GM21825 (cell line): ENCODE measurements around the gene GPR160.

Experiments
- ATAC-seq: cut with Tn5 transposase; IDR thresholded peaks from one replicate; pipeline ENCODE4 v1.9.1; 2021; ENCODE audit warnings: mild to moderate bottlenecking, moderate library complexity; ENCODE audit not compliant: unreplicated experiment

Gene GPR160

DNA sequence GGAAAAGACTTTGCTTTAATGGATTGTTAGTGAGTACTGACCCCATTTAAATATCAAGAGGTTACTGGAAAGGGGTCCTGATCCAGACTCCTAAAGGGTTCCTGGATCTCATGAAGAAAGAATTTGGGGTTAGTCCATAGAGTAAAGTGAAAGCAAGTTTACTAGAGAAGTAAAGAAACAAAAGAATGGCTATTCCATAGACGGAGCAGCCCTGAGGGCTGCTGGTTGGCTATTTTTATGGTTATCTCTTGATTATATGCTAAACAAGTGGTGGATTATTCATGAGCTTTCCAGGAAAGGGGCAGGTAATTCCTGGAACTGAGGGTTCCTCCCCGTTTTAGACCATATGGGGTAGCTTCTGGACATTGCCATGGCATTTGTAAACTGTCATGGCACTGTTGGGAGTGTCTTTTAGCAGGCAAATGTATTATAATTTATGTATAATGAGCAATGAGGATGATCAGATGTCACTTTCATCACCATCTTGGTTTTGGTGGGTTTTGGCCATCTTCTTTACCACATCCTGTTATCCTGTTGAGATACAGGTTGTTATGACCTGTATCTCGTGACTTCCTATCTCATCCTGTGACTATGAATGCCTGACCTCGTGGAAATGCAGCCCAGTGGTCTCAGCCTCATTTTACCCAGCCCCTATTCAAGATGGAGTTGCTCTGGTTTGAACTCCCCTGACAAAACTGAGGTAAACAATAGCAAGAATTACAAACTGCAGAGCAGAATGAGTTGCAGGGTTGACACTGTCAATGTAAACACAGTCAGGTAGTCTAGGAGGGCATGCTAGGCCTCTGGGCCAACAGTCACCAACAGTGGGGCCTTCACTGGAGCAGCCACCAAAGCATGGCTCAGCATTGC is 10.3 kb upstream of the GPR160 start:
- ATAC-seq, result no peak

DNA sequence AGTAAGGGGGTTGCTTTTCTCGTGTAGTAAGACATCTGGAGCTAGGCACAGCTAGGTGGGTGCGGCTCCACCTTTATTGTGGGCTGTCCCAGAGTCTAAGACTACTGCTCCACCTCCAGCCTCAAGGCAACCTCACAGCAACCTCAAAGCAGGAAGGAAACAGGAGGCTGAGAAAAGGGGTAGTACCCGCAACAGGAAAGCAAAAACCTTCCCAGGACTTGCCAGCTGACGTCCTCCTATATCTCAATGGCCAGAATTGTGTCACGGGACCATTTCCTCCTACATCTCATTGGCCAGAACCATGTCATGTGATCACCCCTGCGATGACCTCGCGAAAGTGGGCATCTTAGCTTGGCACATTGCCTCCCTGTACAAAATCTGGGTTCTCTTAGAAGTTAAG is 4.3 kb upstream of the GPR160 start:
- ATAC-seq, result no peak

DNA sequence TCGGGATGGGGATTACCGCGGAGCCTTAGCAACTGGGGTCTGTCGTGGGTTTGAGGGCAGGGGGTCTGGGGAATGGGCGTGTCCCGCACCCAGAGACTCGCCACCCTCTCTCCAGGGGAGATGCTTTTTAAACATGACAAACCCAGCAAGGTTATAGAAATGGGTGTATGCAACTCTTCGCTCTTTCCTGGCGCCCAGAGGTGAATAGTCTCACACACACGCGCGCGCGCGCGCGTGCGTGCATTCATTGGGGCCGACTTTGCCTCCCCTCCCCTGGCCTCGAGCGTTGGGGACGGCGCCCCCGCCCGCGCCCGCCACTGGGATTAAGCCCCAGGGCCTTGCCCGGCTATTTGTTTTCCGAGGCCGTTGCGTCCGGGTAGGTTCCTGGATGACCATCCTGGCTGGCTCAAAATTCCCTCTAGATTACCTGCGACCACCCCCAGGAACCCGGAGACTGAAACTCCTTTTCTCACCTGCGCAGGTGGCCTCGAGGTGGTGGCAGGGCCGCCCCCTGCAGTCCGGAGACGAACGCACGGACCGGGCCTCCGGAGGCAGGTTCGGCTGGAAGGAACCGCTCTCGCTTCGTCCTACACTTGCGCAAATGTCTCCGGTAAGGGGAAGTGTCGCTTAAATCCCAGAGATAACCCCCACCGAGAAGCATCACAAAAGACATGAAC is 777 bp downstream of the GPR160 start:
- ATAC-seq, result peak; percentile 14

DNA sequence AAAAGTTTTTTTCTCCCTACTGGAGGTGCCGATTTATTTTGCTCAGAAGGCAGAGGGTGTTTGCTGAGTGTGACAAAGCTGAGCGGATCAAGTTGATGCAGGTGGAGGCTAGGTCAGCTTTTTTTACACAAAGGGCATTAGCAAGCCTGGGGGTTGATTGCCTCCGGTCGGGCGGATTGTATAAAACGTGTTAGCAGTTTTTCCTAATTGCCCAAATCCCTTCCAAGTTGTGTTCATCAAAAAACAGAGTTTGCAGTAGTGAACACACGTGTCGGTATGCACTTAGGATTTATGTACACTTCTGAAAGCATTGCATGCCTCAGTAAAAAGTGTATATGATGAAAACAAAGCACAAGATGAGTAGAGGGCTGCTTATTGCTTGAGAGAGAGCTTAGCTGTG is 2.6 kb downstream of the GPR160 start:
- no peak for ATAC-seq

DNA sequence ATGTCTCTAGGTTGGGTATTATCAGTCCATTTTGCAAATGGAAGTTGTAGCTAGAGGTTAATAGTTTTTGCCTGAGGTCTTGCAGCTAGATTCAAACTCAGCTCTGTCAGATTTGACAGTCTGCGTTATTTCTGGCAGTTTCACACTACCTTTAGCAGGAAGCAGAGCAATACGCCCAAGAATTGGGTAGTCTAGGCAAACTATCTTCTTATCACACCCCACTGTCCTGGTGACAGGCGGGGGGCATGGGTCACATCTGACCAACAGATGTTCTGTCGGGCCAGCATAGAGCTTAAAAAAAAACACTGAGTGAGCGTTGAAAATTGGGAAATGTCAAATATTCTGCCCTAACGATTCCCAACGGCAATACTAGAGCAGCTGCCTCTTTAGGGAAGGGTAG is 5.7 kb downstream of the GPR160 start:
- ATAC-seq, result no peak

DNA sequence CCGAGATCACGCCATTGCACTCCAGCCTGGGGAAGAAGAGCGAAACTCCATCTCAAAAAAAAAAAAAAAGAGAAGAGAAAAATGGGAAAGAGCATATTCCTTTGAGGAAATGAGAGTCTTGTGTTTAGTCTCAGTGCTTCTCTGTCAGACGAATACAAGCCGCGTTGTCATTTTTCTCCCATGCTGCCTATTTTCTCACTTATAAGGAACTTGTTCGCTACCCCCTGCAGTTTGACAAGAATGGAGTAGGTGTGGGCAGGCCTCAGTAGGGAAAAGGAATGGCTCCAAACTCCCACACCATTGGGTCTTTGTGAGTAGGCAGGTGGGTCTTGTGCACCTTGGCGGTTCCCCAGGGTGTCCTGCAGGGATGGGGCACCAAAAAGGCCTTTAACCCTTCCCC is 6.5 kb downstream of the GPR160 start:
- no peak for ATAC-seq

DNA sequence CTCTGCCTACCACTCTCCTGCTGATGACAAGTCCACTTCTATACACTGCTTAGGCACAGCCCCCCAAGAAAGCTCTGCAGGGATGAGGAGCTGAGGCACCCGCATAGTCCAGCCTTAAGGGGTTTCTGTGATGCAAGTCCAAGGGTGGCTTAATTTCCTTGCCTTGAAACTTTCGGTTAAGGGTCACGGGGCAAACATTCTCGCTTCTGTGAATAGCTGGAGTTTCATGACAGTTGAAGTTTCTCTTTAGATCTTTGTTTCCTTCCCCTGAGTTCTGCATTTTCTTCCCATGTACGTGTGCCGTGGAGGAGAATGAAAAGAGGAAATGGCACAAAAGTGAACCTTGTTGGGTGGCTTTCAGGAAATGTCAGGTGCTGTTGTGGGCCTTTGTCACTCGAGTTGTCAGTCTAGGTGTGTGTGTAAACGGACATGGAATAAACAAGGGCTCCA is 7.0 kb downstream of the GPR160 start:
- peak; percentile 89 for ATAC-seq

DNA sequence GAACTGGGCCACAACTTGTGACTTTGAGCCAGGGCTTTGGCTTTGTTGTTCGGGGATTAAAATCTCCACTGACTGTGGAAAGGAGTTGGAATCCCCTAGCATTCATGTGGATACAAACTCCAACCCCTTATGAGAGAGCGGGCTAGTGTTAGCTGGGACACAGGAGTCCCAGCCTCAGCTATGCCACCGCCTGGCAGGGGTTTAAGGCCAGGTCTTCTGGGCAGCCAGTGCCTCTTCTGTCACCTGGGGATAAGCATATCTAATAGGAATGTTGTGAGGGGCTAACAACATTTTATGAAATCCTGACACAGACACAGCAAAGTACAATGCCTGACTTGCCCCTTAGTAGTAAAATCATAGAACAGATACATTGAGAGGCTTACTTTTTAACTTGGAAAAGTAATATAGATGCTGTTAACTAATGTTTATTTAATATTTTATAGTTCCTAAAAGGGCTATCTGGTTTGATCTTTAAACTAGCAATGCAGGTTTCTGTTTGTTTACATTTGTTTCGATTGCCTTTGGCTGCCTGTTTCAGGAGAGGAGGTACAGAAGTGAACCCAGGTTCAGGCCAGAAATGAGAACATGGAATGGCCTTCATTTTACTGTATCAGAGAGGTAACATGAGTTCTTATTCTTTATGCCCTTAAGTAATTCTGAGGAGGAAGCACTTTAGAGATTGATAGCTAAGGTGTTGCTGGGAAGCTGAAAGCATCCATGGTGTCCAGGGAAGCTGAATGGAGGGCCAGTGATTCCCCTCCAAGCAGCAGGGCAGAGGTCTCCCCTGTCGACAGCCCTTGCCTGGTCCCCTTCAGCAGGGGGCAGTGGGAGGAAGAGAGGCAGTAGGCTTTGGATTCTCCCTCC is 8.7 kb downstream of the GPR160 start:
- no peak for ATAC-seq

DNA sequence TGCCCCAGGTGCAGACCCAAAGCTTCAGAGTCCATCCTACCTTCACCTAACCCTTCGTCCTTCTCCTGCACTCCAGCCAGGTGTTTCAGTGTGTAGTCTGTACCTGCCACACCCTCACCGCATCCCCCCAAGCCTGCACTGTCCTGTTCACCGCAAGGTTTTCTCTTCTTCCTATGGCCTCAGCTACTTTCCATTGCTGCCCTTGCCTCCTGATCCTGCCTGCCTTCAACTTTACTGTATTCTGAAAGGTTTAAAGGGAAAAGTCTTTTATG is 9.3 kb downstream of the GPR160 start:
- no peak for ATAC-seq

DNA sequence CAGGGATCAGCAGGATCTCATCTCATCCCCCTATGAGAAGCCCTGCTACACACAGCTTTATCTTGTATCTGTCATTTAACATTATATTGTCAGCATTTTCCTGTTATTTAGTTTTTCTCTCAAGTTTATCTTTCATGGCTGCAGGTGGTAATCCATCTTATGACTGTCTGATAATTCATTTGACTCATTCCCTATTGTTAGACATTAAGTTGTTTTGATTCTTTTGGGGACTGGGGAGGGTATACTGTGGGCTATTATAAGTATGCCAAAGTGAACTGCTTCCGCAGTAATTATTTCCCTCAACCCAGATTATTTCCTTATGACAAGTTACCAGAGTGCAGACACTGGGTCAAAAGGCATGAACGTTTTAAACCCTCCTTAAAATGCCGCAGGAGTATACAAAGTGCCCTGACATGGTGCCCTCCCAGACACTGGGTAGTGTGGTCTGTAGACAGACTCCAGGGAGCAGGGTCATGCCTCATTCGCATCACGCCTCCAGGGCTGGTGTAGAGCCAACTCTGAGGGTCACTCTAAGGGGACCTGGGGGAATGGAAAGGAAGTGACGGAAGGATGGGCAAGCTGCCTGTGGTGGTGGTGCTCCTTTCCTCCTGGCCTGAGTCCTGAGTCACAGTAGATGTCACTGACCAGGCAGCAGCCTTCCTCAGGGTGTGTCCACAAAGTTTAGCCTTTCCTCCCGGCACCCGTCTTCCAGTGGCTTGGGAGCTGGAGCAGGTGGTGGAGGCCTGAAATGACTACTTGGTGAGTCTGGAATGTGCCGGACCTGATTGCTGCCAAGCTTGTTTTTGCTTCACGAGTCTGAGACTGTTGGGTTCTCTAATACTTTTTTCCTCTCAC is 11.6 kb downstream of the GPR160 start:
- ATAC-seq, result no peak

DNA sequence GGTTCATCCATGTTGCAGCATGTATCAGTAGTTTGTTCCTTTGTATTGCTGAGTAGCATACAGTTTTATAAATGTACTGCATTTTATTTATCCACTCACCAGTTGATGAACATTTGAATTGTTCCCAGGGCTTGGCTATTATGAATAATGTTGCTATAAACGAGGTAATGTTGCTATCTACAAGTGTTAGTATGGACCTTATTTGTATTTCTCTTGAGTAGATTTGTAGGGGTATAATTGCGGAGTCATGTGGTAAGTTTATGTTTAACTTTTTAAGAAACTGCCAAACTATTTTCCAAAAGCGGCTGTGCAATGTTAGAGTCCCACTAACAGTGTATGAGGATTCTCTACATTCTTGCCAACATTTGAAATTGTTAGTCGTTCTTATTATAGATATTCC is 13.0 kb downstream of the GPR160 start:
- ATAC-seq, result no peak

DNA sequence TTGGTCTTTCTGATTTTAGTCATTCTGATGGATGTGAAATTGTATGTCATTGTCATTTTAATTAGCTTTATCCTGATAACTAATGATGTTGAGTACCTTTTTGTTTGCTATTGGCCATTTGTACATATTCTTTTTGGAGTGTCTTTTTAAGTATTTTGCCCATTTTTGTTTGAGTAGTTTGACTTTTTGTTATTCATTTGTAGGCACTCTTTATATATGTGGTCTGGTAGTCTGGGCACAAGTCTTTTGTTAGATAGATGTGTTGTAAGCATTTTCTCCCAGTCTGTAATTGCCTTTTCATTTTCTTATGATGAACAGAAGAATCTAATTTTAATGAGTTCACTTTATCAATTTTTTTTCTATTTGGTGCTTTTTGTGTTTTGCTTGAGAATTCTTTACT is 14.6 kb downstream of the GPR160 start:
- ATAC-seq, result no peak

DNA sequence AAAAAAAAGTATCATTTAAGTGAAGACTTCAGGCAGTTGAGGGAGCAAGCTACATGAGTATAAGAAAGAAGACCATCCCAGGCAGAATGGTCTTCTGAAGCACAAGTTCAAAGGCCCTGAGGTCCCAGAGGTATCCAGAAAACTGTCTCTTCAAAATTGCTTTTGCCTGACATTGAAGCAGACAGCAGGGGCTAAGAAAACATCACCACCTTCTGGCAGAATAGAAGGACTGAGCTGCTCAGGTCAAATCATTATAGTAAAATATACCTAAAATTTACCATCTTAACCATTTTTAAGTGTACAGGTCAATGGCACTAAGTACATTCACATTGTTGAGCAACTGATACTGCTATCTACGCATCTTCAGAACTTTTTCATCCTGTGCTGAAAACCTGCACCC is 16.4 kb downstream of the GPR160 start:
- no peak for ATAC-seq

DNA sequence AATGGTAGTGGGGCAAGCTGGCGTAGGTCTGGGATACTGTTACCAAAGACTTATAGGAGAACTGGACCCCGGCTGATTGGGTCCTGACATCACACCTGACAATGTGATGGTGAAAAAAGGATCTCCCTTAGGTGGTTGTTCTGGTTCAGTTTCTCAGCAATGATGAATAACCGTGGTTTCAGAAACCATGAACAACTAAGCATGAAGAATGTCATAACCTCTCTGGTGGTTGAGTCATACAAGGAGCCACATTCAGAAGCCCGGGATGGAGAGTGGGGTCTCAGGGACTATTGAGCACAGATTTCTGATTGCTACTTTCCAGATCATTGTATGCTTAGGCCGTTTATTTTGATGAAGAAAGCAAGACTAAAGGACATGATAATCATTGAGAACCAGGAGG is 17.4 kb downstream of the GPR160 start:
- peak; percentile 76 for ATAC-seq

DNA sequence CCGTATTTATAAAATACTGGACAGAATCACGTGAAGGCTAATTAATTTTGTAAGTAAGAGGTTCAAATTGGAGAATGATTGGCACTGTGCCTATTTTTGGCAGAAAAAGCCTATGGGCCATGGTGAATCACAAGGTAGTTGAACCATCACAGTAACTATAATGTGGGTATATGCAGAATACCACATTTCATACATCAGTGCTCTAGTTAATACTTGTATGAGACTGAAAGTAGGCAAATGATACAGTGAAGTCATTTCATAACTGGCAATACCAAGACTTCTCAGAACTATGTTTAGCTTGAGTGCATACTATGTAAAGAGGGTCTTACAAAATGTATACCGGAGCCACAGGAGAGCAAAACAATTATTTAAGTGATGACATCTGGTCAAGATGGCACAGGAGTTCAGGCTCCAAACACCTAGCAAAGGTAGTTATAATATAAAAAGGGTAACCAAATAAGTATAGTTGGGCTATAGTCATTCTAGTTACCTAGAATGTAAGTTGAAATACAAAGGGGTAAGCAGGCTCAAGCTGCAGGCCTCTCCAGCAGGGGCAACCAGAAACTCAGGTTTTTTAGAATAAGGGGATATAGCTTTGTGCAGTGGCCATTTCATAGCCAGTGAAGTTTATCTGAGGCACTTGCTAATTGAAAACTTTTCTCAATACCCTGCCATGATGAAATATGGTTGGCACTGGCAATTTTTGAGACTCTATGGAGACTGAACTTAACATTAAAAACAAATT is 19.1 kb downstream of the GPR160 start:
- peak; percentile 90 for ATAC-seq

DNA sequence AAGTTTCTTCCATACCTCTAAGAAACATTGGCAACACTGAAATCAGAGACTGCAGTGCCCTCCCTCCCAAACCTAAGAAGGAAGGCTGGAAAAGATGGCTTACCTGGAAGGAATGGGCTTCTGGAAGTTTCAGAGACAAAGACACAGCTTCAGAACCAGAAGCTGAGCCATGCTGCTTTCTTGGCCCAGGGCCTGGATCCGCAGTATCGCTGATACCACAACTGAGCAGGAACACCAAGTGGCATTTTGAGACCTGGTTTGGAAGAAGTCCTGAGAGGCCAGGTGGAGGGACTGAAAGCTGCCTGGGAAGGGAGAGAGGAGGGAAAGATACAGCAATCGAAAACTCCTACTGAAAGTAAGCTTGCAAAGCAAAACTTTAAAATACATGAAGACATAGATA is 19.8 kb downstream of the GPR160 start:
- ATAC-seq, result no peak

DNA sequence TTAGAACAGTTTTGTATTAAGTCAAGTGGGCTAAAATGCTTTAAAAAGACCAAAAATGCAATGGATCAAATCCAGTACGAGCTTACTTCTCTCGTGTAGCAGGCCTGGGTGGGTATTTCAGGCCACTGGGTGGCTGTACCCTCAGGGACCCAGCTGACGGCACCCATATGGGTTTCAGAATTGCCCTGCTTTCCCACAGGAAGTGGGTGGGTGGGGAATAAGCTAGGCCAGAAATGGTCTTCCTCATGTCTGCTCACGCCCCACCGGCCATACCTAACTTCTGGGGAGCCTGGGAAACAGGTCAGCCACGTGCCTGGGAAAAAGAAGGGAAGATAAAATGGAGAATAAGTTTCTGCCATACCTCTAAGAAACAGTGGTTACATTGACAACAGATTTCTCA is 20.3 kb downstream of the GPR160 start:
- ATAC-seq, result no peak

DNA sequence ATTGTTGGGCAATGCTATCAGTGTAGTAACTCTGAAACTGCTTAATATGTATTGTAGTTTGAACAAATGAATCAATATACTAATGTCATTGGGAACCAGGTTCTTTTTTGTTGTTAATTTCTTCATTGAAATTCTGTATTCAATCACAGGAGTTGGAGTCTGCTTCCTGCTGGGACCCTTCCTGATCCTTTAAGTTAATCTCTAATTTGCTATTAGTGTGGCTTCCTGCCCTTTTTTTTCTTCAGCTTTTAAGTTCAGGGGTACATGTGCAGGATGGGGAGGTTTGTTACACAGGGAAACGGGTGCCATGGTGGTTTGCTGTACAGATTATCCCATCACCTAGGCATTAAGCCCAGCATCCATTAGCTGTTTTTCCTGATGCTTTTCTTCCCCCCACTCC is 21.7 kb downstream of the GPR160 start:
- no peak for ATAC-seq

DNA sequence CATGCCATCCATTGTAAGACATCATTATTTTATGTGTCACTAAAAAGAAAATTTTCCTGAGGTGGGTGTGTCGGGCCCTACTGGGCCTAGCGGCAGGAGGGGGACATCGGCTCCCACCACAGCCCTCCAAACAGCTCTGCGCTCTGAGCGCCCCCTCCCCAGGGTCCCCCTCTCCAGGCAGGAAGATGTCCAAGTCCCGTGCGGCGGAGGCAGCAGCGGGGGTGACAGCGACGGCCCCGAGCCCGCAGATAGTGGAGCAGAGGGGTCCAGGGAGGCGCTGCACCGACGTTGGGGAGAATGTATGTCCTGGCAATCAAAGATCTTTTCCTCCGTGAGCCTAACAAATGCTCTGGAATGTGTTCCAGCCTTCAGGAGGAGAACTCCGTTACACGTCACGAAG is 24.3 kb downstream of the GPR160 start:
- no peak for ATAC-seq

DNA sequence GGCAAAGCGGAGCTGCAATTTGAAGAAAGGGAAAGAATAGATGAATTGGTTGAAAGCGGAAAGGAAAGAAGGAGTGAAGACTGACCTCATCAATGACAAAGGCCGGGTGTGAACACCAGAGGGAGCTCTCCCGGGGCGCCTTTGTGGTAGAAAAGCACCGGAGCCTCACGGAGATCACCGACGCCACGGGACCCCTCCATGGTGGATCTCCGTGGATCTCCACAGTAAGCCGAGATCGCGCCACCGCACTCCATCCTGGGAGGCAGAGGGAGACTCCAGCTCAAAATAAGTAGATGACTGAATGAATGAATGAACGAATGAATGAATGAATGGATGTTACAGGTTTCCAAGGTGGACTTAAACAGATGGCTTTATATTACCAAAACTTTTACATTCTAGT is 25.0 kb downstream of the GPR160 start:
- no peak for ATAC-seq
